DLD1 (cell line): ENCODE results near the gene CEMIP2.
"Not testable (repeated sequence)": the region's sequence is repeated elsewhere in the genome, so short reads cannot be mapped to it uniquely, and the experiment has no call there.

ENCODE experiments used
- in situ Hi-C: cut with HindIII; loops from 2 replicates; pipeline ENCODE4 v1.10.0; 2017; ENCODE audit warnings: low sequenced_read_pairs

Gene CEMIP2

GRCh38 chr9:71768388-71769174, at the start of gene CEMIP2:
Gene CEMIP2, minus strand, starts transcription at chr9:71768513. Its CDS starts 18,140 bp downstream, at chr9:71750373.
- in situ Hi-C loops = no loop called here

GRCh38 chr9:71816916-71817451, 48.7 kb upstream of the CEMIP2 start:
- in situ Hi-C loops = no loop called here

GRCh38 chr9:71814815-71815214, 46.5 kb upstream of the CEMIP2 start:
- in situ Hi-C loops = no loop called here

- in situ Hi-C loops = no loop called here
Observed at GRCh38 chr9:71814226-71814625, 45.9 kb upstream of the CEMIP2 start.

- in situ Hi-C loops = no loop called here
Observed at GRCh38 chr9:71812385-71812784, 44.1 kb upstream of the CEMIP2 start.

- in situ Hi-C loops = no loop called here
Observed at GRCh38 chr9:71808068-71808467, 39.8 kb upstream of the CEMIP2 start.

- in situ Hi-C loops = no loop called here
Observed at GRCh38 chr9:71806901-71807307, 38.6 kb upstream of the CEMIP2 start.

GRCh38 chr9:71805096-71805495, 36.8 kb upstream of the CEMIP2 start:
- in situ Hi-C loops = not testable (repeated sequence)

- in situ Hi-C loops = no loop called here
Observed at GRCh38 chr9:71801826-71802225, 33.5 kb upstream of the CEMIP2 start.

- in situ Hi-C loops = loop anchor here (5.0 kb wide), 1 partner anchor 475 kb away; no protein-coding TSS in a partner anchor
Observed at GRCh38 chr9:71797266-71797665, 29.0 kb upstream of the CEMIP2 start.

- in situ Hi-C loops = loop anchor here (5.0 kb wide), 1 partner anchor 476 kb away; no protein-coding TSS in a partner anchor
Observed at GRCh38 chr9:71796100-71796767, 27.9 kb upstream of the CEMIP2 start.

- in situ Hi-C loops = loop anchor here (5.0 kb wide), 1 partner anchor 477 kb away; no protein-coding TSS in a partner anchor
Observed at GRCh38 chr9:71795097-71795813, 26.9 kb upstream of the CEMIP2 start.

GRCh38 chr9:71793386-71794105, 25.2 kb upstream of the CEMIP2 start:
- in situ Hi-C loops = no loop called here

GRCh38 chr9:71791875-71792274, 23.6 kb upstream of the CEMIP2 start:
- in situ Hi-C loops = no loop called here

GRCh38 chr9:71790296-71790695, 22.0 kb upstream of the CEMIP2 start:
- in situ Hi-C loops = no loop called here

- in situ Hi-C loops = no loop called here
Observed at GRCh38 chr9:71783120-71783523, 14.8 kb upstream of the CEMIP2 start.

- in situ Hi-C loops = no loop called here
Observed at GRCh38 chr9:71781391-71781790, 13.1 kb upstream of the CEMIP2 start.

GRCh38 chr9:71780953-71781352, 12.6 kb upstream of the CEMIP2 start:
- in situ Hi-C loops = no loop called here

- in situ Hi-C loops = no loop called here
Observed at GRCh38 chr9:71778085-71778484, 9.8 kb upstream of the CEMIP2 start.

GRCh38 chr9:71774920-71775319, 6.6 kb upstream of the CEMIP2 start:
- in situ Hi-C loops = no loop called here

GRCh38 chr9:71772726-71773125, 4.4 kb upstream of the CEMIP2 start:
- in situ Hi-C loops = no loop called here
